Posterior vena cava (tissue), 2 donors: ENCODE results near the gene IL12RB1. TPM values are rescaled to one million over a fixed set of nuclear protein-coding genes. Genes with fewer than 3 reads are reported as not detected.
A peak's percentile ranks its signal among the peaks of the same experiment; 100 is the strongest.
"Not testable (repeated sequence)": the region's sequence is repeated elsewhere in the genome, so short reads cannot be mapped to it uniquely, and the experiment has no call there.

Experiments used
- DNase-seq: peaks from one replicate; pipeline ENCODE4 v3.0.0-alpha.2; 2020; ENCODE audit warnings: low spot score
- intact Hi-C, 2 donors: fragments of 100-400 bp; cut with DNase I; formaldehyde crosslinking; loops; one replicate each; pipeline versions ENCODE4 v1.14.1 to v1.14.2; 2022 to 2023
- total RNA-seq, 2 donors: library from RNA; stranded (reverse); fragmentation: NEBNext Ultra II Directional; extraction: Animal tissue kit (Norgen Biotek cat#: 25700); gene quantifications; one replicate each; pipeline ENCODE4 v1.2.1, GENCODE V29; 2021
- donor health status: DM: yes; HTN: yes; CAD: no.
- donor health status: DM: yes; HTN: yes; CAD: no.

IL12RB1 gene
- total RNA-seq, 2 donors from 2014 or later, result 1.7 to 2.3 TPM

DNA sequence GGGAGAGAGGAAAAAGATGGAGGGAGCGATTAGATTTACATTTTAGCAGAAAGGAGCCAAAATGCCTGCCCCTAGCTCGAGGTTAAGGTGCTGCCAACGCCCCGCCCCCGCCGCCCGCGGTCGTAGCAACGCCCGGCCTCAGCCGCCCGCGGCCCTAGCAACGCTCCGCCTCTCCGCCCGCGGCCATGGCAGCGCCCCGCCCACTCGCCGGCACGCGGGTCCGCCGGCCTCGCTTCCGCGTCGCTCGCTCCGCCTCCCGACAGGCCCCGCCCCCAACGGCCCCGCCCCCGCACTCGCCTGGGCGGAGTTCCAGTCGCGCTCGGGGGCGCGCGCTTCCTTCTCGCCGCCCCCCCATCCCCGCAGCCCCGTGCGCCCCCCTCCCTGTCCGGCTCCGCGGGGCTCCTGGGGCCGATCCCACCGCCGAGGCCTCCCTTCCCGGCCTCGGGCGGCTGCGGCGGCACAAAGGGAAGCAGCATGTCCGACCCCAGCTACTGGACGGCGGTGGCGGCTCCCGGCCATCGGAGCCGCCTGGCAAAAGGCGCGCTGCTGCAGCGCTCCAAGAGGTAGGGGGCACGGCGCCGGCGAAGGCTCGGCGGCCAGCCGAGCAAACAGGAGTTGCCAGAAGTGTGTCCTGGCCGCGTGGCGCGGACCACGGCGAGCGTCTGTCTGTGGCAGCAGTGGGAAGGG lies 31.1 kb upstream of the IL12RB1 start:
- intact Hi-C loops, result loop anchor here in 1 of 2 donors (5.0 kb wide), 1 partner anchor 39 kb away; no protein-coding TSS in a partner anchor
- peak; percentile 97 for DNase-seq

- no peak for DNase-seq
- intact Hi-C loops, result loop anchor here in 1 of 2 donors (5.0 kb wide), 1 partner anchor 40 kb away; no protein-coding TSS in a partner anchor
These were observed 30.6 kb upstream of the IL12RB1 start for GRCh38 chr19:18117364-18117691.

DNA sequence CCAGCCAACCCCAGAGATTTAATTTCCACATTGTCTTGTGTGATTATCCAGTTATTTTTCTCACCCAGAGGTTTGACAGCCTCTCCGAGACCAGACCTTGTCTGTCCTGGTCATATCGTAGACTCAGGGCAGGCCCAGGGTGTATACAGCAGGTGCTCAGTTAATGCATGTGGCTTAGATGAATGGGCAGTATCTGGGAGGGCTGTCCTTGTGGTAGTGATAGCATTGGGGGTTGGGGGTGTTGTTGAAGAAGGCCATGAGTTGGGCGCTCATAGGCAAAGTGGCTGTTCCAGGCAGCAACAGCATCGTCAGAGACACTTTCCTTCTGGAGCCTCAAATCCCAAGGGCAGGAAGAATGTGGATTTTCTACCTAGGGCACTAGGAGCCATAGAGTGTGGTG lies 27.7 kb upstream of the IL12RB1 start:
- intact Hi-C loops, result loop anchor here in 1 of 2 donors (5.0 kb wide), 1 partner anchor 138 kb away; no protein-coding TSS in a partner anchor
- no peak for DNase-seq

- no peak for DNase-seq
- intact Hi-C loops, result loop anchor here (2.0 to 5.0 kb wide), 2 partner anchors 47 to 138 kb away; no protein-coding TSS in a partner anchor
These were observed 27.1 kb upstream of the IL12RB1 start for GRCh38 chr19:18113827-18114226.

DNA sequence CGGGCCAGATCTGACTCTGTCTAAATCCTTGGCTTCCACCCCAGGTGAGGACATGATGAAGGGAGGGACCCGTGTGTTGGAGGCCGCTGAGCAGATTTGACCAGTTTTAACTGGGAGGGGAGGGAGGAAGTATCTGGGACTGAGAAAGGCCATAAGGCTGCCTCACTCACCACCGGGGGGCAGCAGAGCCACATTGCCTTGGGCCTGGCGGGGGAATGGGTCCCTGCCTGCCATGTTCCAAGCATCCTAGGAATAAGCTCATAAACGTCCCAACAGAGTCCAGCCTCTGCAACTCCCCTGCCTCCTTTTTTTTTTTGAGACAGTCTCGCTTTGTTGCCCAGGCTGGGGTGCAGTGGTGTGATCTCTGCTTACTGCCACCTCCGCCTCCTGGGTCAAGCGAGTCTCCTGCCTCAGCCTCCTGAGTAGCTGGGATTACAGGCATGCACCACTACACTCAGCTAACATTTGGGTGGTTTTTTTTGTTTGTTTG lies 26.3 kb upstream of the IL12RB1 start:
- intact Hi-C loops, result loop anchor here (2.0 to 5.0 kb wide), 2 partner anchors 48 to 139 kb away; no protein-coding TSS in a partner anchor
- peak; percentile 95 for DNase-seq

- intact Hi-C loops, result loop anchor here in 1 of 2 donors (5.0 kb wide), 1 partner anchor 142 kb away; no protein-coding TSS in a partner anchor
- DNase-seq, result no peak
These were observed 24.0 kb upstream of the IL12RB1 start for GRCh38 chr19:18110609-18111232.

DNA sequence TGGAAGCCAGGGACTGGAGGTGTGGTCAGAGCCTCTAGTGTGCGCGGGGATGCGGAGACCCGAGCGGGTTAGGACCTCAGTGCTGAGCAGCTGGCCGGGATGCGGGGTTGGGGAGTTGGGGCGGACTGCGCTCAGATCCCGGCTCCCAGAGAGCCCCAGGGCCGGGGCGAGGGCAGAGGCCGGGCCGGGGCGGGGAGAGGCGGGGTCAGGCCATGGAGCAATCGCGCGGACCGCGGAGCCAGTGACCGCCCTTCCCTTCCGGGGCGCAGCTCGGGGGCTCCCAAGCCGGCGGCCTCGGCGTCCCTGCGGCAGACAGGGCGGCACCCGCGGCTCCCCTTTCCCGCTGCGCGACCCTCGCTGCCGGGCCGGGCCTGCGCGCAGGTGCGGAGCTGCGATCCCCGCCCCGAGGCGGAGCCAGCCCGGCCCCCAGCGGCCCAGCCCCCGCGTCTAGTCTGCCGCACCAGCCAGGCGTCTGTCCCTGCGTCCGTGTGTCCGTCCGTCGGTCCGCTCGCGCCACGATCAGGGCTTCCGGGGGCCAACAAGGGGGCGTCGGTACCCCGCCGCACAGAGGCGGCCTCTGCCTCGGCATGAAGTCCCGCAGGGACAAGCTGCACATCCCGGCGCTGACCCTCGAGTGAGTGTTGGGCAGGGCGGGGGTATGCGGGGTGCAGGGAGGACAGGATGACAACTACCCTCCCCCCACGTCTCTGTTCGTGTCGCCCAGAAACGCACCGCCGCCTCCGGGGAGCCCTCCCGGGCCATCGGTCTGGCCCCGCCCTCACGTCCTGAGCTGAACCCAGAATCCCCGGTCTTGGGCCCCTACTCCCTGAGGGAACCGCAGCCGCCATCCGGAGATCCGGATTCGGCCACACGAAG lies 23.2 kb upstream of the IL12RB1 start:
- peak; percentile 91 for DNase-seq
- intact Hi-C loops, result loop anchor here in 1 of 2 donors (5.0 kb wide), 1 partner anchor 142 kb away; no protein-coding TSS in a partner anchor

DNA sequence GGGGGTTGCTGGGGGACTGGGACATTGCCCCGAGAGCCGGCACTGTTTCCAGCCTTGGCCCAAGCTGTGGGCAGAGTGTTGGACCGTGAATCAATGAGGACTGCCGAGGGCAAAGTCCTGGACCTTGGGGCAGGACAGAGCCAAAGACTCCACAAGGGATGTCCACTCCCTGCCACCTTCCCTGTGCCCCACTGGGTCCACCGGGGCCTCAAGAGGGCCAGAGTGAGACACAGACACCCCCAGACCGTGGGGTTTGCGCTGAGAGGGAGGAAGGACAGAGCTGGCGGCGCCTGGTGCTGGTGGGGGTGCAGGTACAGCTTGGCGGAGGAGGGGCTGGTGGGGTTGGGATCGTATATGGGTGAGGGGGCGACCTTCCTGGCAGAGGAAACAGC lies 22.6 kb upstream of the IL12RB1 start:
- DNase-seq, result no peak
- intact Hi-C loops, result no loop called here

DNA sequence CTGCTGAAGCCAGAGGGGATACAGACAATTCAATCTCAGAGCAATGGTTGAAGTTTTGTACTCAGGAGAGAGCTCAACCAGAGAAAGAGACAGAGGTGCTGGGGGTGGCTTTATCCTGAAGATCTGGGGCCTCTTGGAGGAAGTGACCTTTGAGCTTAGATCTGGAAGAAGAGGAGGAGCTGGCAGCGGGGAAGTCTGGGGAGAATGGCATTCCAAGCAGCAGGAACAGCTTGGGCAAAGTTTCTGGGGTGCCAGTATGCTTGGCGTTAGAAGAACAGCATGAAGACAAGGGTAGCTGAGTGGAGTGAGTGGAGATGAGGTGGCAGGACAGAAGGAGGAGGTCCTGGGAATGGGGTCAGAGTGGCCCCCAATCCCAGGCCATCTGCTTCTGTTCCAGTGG lies 22.2 kb upstream of the IL12RB1 start:
- DNase-seq, result no peak
- intact Hi-C loops, result no loop called here

GRCh38 chr19:18107235-18107634 lies 20.5 kb upstream of the IL12RB1 start:
- intact Hi-C loops, result no loop called here

GRCh38 chr19:18105259-18105658 lies 18.5 kb upstream of the IL12RB1 start:
- DNase-seq, intact Hi-C loops: not testable (repeated sequence)

More at GRCh38 chr19:18107235-18107634, 20.5 kb upstream of the IL12RB1 start:
- no peak for DNase-seq

GRCh38 chr19:18104793-18105131 lies 18.0 kb upstream of the IL12RB1 start:
- intact Hi-C loops, result no loop called here
- DNase-seq, result no peak

GRCh38 chr19:18102916-18103542 lies 16.3 kb upstream of the IL12RB1 start:
- no peak for DNase-seq
- intact Hi-C loops, result no loop called here

DNA sequence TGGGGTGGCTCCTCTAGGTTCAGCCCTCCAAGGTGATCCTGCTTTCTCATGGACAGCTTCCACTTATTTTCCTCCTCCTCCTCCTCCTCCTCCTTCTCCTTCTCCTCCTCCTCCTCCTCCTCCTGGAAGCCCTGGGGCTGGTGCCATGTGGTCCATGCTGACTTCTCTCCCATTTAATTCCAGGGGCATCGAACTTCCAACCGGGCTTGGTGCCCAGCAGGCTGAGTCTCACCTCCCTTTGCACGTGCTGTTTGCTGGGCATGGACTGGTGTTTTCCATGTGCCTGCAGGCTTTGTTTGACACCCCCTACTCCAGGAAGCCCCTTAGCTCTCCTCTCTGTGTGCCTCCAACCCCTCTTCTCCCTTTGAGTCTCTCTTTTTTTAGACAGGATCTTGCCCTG lies 14.5 kb upstream of the IL12RB1 start:
- intact Hi-C loops, result no loop called here

DNA sequence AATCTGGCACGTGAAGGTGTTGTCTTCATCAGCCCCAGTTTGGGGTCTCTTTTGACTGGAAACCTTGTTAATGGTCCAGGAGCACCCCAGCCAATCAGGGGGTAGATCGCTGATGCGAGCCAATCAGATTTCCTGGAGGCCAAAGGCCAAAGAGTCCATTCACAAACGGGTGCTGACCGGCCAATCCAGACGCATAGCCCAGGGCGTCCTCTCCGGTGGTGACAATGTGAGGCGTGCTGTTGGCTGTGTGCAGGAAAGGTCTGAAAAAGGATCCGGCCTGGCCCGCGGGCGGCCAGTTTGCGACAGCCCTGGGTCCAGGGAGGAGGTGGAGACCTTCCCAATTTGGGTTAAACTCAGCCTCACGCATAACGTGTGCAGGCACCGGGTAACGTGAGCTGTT lies 14.0 kb upstream of the IL12RB1 start:
- intact Hi-C loops, result no loop called here

More for the DNA sequence above, 14.5 kb upstream of the IL12RB1 start:
- no peak for DNase-seq

DNA sequence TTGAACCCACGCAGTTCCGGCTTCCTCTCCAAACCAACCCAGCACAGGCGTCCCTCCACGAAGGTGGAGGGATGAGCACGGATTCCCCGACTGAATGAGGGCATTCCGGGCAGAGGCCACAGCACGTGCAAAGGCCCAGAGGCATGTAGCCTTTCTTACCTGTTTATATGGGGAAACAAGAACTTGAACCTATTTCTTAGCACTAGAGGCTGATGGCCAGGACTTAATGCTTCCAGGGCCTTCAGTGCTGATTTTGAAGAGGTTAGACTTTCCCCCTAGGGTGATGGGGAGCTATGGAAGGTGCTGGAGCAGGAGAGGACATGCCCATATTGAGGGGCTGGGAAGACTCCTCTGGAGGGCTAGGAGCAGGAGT lies 12.9 kb upstream of the IL12RB1 start:
- DNase-seq, result no peak
- intact Hi-C loops, result no loop called here

More for the DNA sequence above, 14.0 kb upstream of the IL12RB1 start:
- DNase-seq, result no peak

GRCh38 chr19:18098891-18099622 lies 12.3 kb upstream of the IL12RB1 start:
- DNase-seq, result no peak
- intact Hi-C loops, result no loop called here

GRCh38 chr19:18097993-18098890 lies 11.5 kb upstream of the IL12RB1 start:
- no peak for DNase-seq
- intact Hi-C loops, result no loop called here
